A549 treated with DMSO at 1 μM for 4 hours (cell line): ENCODE data around the gene BCL11B. TPM values are rescaled to one million over a fixed set of nuclear protein-coding genes. Genes with fewer than 3 reads are reported as not detected.

Experiments
- total RNA-seq: library from RNA; stranded (reverse); fragments of 200-300 nt; extraction: Qiagen RNA extraction; gene quantifications from 5 replicates; pipeline ENCODE4 v1.2.3, GENCODE V29; 2022; ENCODE audit warnings: low read depth

The BCL11B gene
- total RNA-seq, result 0.18 to 0.32 TPM (median 0.28 TPM) in 5 replicates

GRCh38 chr14:99271951-99272631, at the start of gene BCL11B:
Gene BCL11B (minus strand): TSS chr14:99272197. CDS start chr14:99271218, 979 bp downstream.

Other genes with a start within 250 kb of the BCL11B start
- 45.0 to 54.1 TPM (median 51.4 TPM) in 5 replicates for gene SETD3, start 208.7 kb upstream of the BCL11B start, total RNA-seq
- gene CCNK, start 209.2 kb upstream of the BCL11B start, total RNA-seq, result 46.5 to 56.5 TPM (median 52.5 TPM) in 5 replicates